Ovary (tissue), 9 donors: ENCODE data around the gene PPP2R3B. TPM values are rescaled to one million over a fixed set of nuclear protein-coding genes. Genes with fewer than 3 reads are reported as not detected.

Experiments used
- DNase-seq, 5 donors: peaks; one replicate each; pipeline ENCODE4 v3.0.0-alpha.2; 2019 to 2020
- H3K27ac ChIP-seq, 2 donors: fragments of 200-600 bp; one replicate each; pipeline versions ENCODE4 v1.5.1 to v1.8.0; 2019 to 2022
- H3K27me3 ChIP-seq: fragments of 200-600 bp; one replicate; pipeline ENCODE4 v1.8.0; 2022
- H3K36me3 ChIP-seq: fragments of 200-600 bp; sonication (generic); one replicate; pipeline ENCODE4 v1.5.1; 2019
- H3K4me1 ChIP-seq: one replicate; pipeline ENCODE4 v1.8.1; 2013; ENCODE audit warnings: mild to moderate bottlenecking, moderate library complexity; ENCODE audit not compliant: insufficient read depth
- H3K4me3 ChIP-seq: fragments of 200-600 bp; sonication (generic); one replicate; pipeline ENCODE4 v1.5.1; 2017
- H3K9me3 ChIP-seq, 2 donors: fragments of 200-600 bp in 1 of 2; sonication (generic) in 1 of 2; one replicate each; pipeline versions ENCODE4 v1.5.1 to v1.8.1; 2013 to 2019; ENCODE audit warnings: mild to moderate bottlenecking in 1 of 2, moderate library complexity in 1 of 2
- EP300 ChIP-seq: sonication (generic); formaldehyde crosslinking; IDR thresholded peaks from one replicate; pipeline ENCODE4 v1.6.1; 2017; ENCODE audit warnings: antibody characterized with exemption
- POLR2A ChIP-seq: fragments of 450-650 bp; IDR thresholded peaks from one replicate; pipeline ENCODE4 v1.6.1; 2017; ENCODE audit warnings: antibody characterized with exemption, mild to moderate bottlenecking, moderate library complexity
- WGBS, 3 donors: extraction: QIAGEN DNeasy Blood & Tissue Kit in 1 of 3; methylation state at CpG; one replicate each; pipeline versions ENCODE4 v1.1.5 to v1.1.7; 2013 to 2017; 5-methylcytosine and 5-hydroxymethylcytosine counted together
- intact Hi-C, 4 donors: fragments of 100-400 bp; cut with DNase I; formaldehyde crosslinking; loops; one replicate each; pipeline versions ENCODE4 v1.11.0 to v1.15.1; 2022 to 2023
- polyA plus RNA-seq, 2 donors: library from polyadenylated mRNA; stranded (reverse); fragments of 200-250 nt in 1 of 2; fragments of 350-450 nt in 1 of 2; fragmentation: Illumina TruSeq in 1 of 2; extraction: RNeasy Lipid Tissue Mini Kit (QIAGEN cat#74804) in 1 of 2; gene quantifications; one replicate each; pipeline ENCODE4 v1.2.3, GENCODE V29; 2013 to 2014
- total RNA-seq, 7 donors: library from RNA; depleted of rRNA in 2 of 7; stranded (reverse); fragments of >200 nt in 2 of 7; fragmentation: NEBNext Ultra II Directional in 3 of 7; extraction: Animal tissue kit (Norgen Biotek cat#: 25700) in 3 of 7; gene quantifications; one replicate each; pipeline versions ENCODE4 v1.1.0 to v1.2.4, GENCODE V29; 2016 to 2023
- TF ChIP-seq, protein P1 (sequence below), 3 donors: fragments of 450-650 bp in 2 of 3; fragments of 200-600 bp in 1 of 3; IDR thresholded peaks; one replicate each; pipeline versions ENCODE4 v1.5.1 to v1.8.0; 2016 to 2022; ENCODE audit warnings: antibody characterized with exemption in 3 of 3, mild to moderate bottlenecking in 1 of 3
- donor health status: DM: no; HTN: no; CAD: no; lungs with moderate emphysema.
- donor health status: DM: no; HTN: no; CAD: no.
- donor health status: Bipolar disorder and iron deficiency.
- donor health status: DM: yes; HTN: yes; CAD: no.
- donor health status: DM: no; HTN: no; CAD: no.
- donor health status: DM: yes; HTN: yes; CAD: no.

Gene PPP2R3B
- total and polyA plus RNA-seq, 9 donors, result 2.3 to 25.0 (median 18.4) TPM

DNA sequence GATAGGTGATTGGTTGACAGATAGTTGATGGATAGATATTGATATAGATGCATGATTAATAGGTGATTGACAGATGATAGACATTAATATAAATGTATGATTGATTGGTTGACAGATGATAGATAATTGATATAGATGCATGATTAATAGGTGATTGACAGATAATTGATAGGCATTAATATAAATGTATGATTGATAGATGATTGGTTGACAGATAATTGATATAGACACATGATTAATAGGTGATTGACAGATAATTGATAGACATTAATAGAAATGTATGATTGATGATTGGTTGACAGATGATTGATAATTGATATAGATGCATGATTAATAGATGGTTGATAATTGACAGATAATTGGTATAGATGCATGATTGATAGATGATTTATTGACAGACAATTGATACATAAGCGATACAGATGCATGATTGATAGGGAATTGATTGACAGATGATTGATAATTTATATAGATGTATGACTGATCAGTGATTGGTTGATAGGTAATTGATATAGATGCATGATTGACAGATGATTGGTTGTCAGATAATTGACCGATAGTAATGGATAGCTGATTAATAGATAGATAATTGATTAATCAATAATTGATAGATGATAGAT is 44.9 kb upstream of the PPP2R3B start:
- Histone ChIP-seq H3K4me3 (no peak overlapping the region), H3K27me3 (no peaks in the 10 kb centered on the region), H3K36me3 (no peaks in the 10 kb centered on the region), H3K27ac (no peak overlapping the region), H3K9me3 (no peaks in the 10 kb centered on the region), H3K4me1 (no peaks in the 10 kb centered on the region)
- TF ChIP-seq EP300 (no peak), POLR2A (no peak)
- TF ChIP-seq, protein P1, sequence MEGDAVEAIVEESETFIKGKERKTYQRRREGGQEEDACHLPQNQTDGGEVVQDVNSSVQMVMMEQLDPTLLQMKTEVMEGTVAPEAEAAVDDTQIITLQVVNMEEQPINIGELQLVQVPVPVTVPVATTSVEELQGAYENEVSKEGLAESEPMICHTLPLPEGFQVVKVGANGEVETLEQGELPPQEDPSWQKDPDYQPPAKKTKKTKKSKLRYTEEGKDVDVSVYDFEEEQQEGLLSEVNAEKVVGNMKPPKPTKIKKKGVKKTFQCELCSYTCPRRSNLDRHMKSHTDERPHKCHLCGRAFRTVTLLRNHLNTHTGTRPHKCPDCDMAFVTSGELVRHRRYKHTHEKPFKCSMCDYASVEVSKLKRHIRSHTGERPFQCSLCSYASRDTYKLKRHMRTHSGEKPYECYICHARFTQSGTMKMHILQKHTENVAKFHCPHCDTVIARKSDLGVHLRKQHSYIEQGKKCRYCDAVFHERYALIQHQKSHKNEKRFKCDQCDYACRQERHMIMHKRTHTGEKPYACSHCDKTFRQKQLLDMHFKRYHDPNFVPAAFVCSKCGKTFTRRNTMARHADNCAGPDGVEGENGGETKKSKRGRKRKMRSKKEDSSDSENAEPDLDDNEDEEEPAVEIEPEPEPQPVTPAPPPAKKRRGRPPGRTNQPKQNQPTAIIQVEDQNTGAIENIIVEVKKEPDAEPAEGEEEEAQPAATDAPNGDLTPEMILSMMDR (IDR thresholded peaks at IDR 0.05), result no peak
- intact Hi-C loops, result no loop called here
- WGBS, 3 donors, result 95 to 96% (median 95%) methylated on average over 2 of the region's 2 CpGs
- DNase-seq, result no peak

DNA sequence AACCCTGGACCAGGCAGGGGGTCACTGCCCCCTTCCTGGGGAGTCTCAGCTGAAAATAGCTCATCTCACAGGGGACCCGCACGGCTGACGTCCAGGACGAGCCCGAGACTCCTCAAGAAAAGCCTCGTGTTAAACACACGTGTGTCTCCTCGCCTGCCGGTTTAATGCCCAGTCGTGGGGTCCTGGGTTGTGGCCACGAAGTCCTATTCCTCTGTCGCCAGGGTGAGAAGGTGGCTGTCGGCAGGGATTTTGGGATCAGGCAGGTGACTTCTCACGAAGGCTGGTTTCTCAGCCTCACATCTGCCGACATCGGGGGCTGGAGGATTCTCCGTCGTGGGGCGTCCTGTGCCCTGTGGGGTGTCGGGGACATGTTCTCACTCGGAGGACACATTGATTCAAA is 44.3 kb upstream of the PPP2R3B start:
- Histone ChIP-seq H3K27ac (no peak overlapping the region), H3K9me3 (no peaks in the 10 kb centered on the region), H3K27me3 (no peaks in the 10 kb centered on the region), H3K36me3 (no peaks in the 10 kb centered on the region), H3K4me1 (no peaks in the 10 kb centered on the region), H3K4me3 (no peak overlapping the region)
- 76 to 85% (median 83%) methylated on average over 21 of the region's 21 CpGs for WGBS, 3 donors
- no peak for TF ChIP-seq POLR2A
- intact Hi-C loops, result no loop called here
- no peak for DNase-seq

DNA sequence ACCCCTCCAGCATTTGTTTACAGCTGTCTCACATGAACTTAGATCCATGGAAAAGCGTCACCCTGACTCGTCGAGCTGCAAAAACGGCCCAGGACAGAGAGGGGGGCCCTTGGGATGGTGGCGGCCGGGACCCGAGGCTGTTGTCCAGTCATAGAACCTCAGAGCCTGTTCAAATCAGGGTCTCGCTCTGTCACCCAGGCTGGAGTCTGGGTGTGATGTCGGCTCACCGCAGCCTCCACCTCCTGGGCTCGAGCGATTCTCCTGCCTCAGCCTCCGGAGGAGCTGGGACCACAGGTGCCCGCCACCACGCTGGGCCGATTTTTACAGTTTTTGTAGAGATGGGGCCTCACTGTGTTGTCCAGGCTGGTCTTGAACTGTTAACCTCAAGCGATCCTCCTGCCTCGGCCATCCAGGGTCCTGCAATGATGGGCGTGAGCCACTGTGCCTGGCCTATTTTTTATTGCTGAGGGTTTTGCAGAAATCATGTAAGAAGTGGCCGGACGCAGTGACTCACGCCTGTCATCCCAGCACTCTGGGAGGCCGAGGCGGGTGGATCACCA is 42.6 kb upstream of the PPP2R3B start:
- TF ChIP-seq POLR2A (no peak), EP300 (no peak)
- TF ChIP-seq, protein P1 (IDR thresholded peaks at IDR 0.05), result no peak
- Histone ChIP-seq H3K36me3 (no peaks in the 10 kb centered on the region), H3K4me1 (no peaks in the 10 kb centered on the region), H3K4me3 (no peak overlapping the region), H3K27ac (no peak overlapping the region), H3K27me3 (no peaks in the 10 kb centered on the region), H3K9me3 (no peaks in the 10 kb centered on the region)
- DNase-seq, result no peak
- intact Hi-C loops, result no loop called here
- 81 to 92% (median 86%) methylated on average over 24 of the region's 24 CpGs for WGBS, 3 donors

DNA sequence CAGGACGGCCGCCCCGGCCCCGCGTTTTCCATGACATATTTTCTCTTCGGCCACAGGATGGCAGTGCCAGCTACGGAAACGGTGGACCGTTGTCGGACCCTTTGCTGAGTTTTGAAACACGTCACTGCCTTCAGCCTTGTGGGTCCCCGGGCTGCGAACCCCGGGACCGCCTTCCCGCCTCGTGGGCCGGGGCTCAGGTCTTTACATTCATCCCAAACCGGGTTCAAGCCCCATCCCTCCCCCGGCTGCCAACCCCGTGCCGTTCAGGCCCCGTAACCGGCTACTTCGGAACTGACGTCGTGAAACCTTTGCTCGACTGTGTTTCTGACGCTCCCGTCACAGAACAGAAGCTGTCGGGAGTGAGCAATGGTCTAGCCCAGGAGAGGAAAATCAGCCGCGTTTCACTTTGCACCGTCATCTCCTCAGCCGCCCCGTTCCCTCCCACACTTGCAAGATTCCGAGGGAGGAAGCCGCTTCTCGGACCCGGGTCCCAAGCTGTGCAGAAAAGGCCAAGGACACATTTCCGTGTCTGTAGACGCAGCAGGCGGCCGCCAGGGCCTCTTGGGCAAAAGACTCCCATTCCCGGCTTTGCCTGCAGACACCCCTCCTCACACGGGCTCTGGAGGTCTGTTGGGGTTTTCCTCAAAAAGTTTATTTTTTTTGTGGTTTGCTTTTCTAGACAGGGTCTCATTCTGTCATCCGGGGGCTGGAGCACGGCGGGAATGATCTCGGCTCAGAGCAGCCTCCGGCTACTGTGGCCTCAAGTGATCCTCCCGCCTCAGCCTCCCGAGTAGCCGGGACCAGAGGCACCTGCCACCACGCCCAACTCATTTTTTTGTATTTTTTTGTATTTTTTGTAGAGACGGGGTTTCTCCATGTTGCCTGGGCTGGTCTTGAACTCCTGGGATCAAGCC is 41.4 kb upstream of the PPP2R3B start:
- no peak overlapping the region for H3K27ac ChIP-seq
- H3K36me3 ChIP-seq, result no peaks in the 10 kb centered on the region
- no peaks in the 10 kb centered on the region for H3K9me3 ChIP-seq
- no peak for DNase-seq
- no peaks in the 10 kb centered on the region for H3K4me1 ChIP-seq
- H3K27me3 ChIP-seq, result no peaks in the 10 kb centered on the region
- 7 to 14% (median 8%) methylated on average over 53 to 56 of the region's 56 CpGs for WGBS, 3 donors
- intact Hi-C loops, result no loop called here
- H3K4me3 ChIP-seq, result no peak overlapping the region
- TF ChIP-seq POLR2A (no peak), EP300 (no peak)
- TF ChIP-seq, protein P1 (IDR thresholded peaks at IDR 0.05), result no peak
